ENCODE results near the gene HSPG2.
"Not testable (repeated sequence)": the region's sequence is repeated elsewhere in the genome, so short reads cannot be mapped to it uniquely, and the experiment has no call there.

Gene HSPG2

GRCh38 chr1:21911205-21912001, 25.7 kb downstream of the HSPG2 start:
- DNase-seq, result no peak

GRCh38 chr1:21910558-21911204, 26.4 kb downstream of the HSPG2 start:
- no peak for DNase-seq

- peak; percentile 83 for DNase-seq
These were observed 27.2 kb downstream of the HSPG2 start for GRCh38 chr1:21909787-21910503.

GRCh38 chr1:21909286-21909759, 27.8 kb downstream of the HSPG2 start:
- DNase-seq, result no peak

- DNase-seq, result not testable (repeated sequence)
These were observed 29.2 kb downstream of the HSPG2 start for GRCh38 chr1:21907737-21908534.

- DNase-seq, result no peak
These were observed 30.1 kb downstream of the HSPG2 start for GRCh38 chr1:21907079-21907418.

GRCh38 chr1:21906173-21907078, 30.7 kb downstream of the HSPG2 start:
- peak; percentile 8 for DNase-seq

GRCh38 chr1:21904704-21905520, 32.2 kb downstream of the HSPG2 start:
- DNase-seq, result peak; percentile 69

GRCh38 chr1:21904454-21904703, 32.7 kb downstream of the HSPG2 start:
- no peak for DNase-seq

GRCh38 chr1:21903638-21904453, 33.3 kb downstream of the HSPG2 start:
- no peak for DNase-seq

- DNase-seq, result no peak
These were observed 34.8 kb downstream of the HSPG2 start for GRCh38 chr1:21902026-21903012.

GRCh38 chr1:21901473-21901847, 35.6 kb downstream of the HSPG2 start:
- DNase-seq, result no peak

GRCh38 chr1:21900766-21901472, 36.2 kb downstream of the HSPG2 start:
- no peak for DNase-seq

GRCh38 chr1:21899987-21900386, 37.1 kb downstream of the HSPG2 start:
- no peak for DNase-seq

GRCh38 chr1:21899267-21899810, 37.8 kb downstream of the HSPG2 start:
- no peak for DNase-seq

GRCh38 chr1:21898326-21899200, 38.5 kb downstream of the HSPG2 start:
- no peak for DNase-seq

- DNase-seq, result no peak
These were observed 39.3 kb downstream of the HSPG2 start for GRCh38 chr1:21897844-21898243.
